Omental fat pad (tissue), 4 donors: ENCODE results near the gene IRX5. TPM values are rescaled to one million over a fixed set of nuclear protein-coding genes. Genes with fewer than 3 reads are reported as not detected.

Experiments
- ATAC-seq: fragments of 150-250 bp; one replicate; pipeline ENCODE4 v1.9.1; 2016; ENCODE audit warnings: mild to moderate bottlenecking, moderate library complexity; ENCODE audit not compliant: low FRiP score
- DNase-seq: peaks from one replicate; pipeline ENCODE4 v3.0.0-alpha.2; 2019; ENCODE audit warnings: low spot score
- CTCF ChIP-seq, 3 donors: fragments of 450-650 bp; IDR thresholded peaks; one replicate each; pipeline ENCODE4 v1.5.1; 2016 to 2017; ENCODE audit warnings: antibody characterized with exemption in 3 of 3, mild to moderate bottlenecking in 3 of 3, moderate library complexity in 2 of 3
- total RNA-seq, 4 donors: library from RNA; depleted of rRNA; stranded (reverse); fragments of >200 nt; gene quantifications; one replicate each; pipeline ENCODE4 v1.1.0, GENCODE V29; 2016

Gene IRX5
- total RNA-seq, 4 donors from 2014 or later: not detected

GRCh38 chr16:54939510-54940278 is 9.0 kb downstream of the IRX5 start:
- TF ChIP-seq CTCF (IDR thresholded peaks at IDR 0.05): no peak
- DNase-seq (no peak), ATAC-seq (no peak)

- TF ChIP-seq CTCF (IDR thresholded peaks at IDR 0.05): no peak
These were observed 9.6 kb downstream of the IRX5 start for GRCh38 chr16:54940279-54940604.

GRCh38 chr16:54942353-54942943 is 11.8 kb downstream of the IRX5 start:
- no peak for TF ChIP-seq CTCF (IDR thresholded peaks at IDR 0.05)
- ATAC-seq (no peak), DNase-seq (no peak)

More at GRCh38 chr16:54940279-54940604, 9.6 kb downstream of the IRX5 start:
- no peak for ATAC-seq
- no peak for DNase-seq

- no peak for TF ChIP-seq CTCF (IDR thresholded peaks at IDR 0.05)
- DNase-seq (no peak), ATAC-seq (no peak)
These were observed 13.3 kb downstream of the IRX5 start for GRCh38 chr16:54944002-54944401.

GRCh38 chr16:54945063-54945462 is 14.4 kb downstream of the IRX5 start:
- no peak for TF ChIP-seq CTCF (IDR thresholded peaks at IDR 0.05)
- no peak for DNase-seq
- no peak for ATAC-seq

- no peak for TF ChIP-seq CTCF (IDR thresholded peaks at IDR 0.05)
- ATAC-seq (no peak), DNase-seq (no peak)
These were observed 16.2 kb downstream of the IRX5 start for GRCh38 chr16:54946909-54947308.

GRCh38 chr16:54947616-54948015 is 17.0 kb downstream of the IRX5 start:
- no peak for TF ChIP-seq CTCF (IDR thresholded peaks at IDR 0.05)
- DNase-seq (no peak), ATAC-seq (no peak)
